Measurements from ENCODE around the gene CBX5.

DNA sequence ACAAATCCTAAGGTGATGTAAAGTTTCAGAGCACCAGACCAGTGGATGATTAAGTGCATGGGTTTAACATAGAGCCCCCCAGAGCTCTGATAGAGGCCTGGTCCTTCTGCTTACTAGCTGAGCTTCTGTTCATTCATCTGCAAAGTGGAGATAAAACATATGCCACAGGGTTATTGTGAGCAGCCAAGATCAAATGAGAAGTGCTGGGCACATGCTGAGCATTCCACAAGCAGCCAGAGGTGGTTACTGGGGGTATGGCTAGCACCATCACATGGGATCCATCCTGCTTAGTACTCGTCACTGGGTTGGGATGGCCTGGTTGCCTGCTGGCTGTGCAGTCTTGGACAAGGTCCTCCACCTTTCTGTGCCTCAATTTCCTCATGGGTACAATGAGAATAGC lies 73.1 kb downstream of the CBX5 start:
- no peak for TF ChIP-seq EZH2 (IDR thresholded peaks at IDR 0.05; ENCODE audit: insufficient read depth, poor library complexity, severe bottlenecking)
- no peak for TF ChIP-seq EZH2phosphoT487 (IDR thresholded peaks at IDR 0.05; ENCODE audit: insufficient read depth, low read depth)

All from GM23248 (cell line).